ENCODE measurements around the gene RUNX3. TPM values are rescaled to one million over a fixed set of nuclear protein-coding genes. Genes with fewer than 3 reads are reported as not detected.

The RUNX3 gene
- total and polyA plus RNA-seq, 8 donors: 0.29 to 6.1 (median 2.6) TPM; not detected in 1

- no peak for DNase-seq
- 48 to 68% (median 59%) methylated on average over 16 of the region's 16 CpGs for WGBS, 5 donors
- no peak for TF ChIP-seq POLR2AphosphoS5 (IDR thresholded peaks at IDR 0.05)
- no peak for TF ChIP-seq CTCF (IDR thresholded peaks at IDR 0.05)
- no peak for TF ChIP-seq POLR2A (IDR thresholded peaks at IDR 0.05)
- TF ChIP-seq EP300 (IDR thresholded peaks at IDR 0.05): no peak
- H3K36me3 ChIP-seq: peaks cover 0 to 18% (median 4%) of the 10 kb centered on the region in 4 donors
- H3K27me3 ChIP-seq: peaks cover 0 to 68% (median 13%) of the 10 kb centered on the region in 3 donors
- no peak overlapping the region for H3K27ac ChIP-seq
- no peaks in the 10 kb centered on the region for H3K9me3 ChIP-seq
- peaks cover 0 to 3% (median under 1%) of the 10 kb centered on the region in 4 donors for H3K4me1 ChIP-seq
- no peak overlapping the region for H3K4me3 ChIP-seq
- intact Hi-C loops (cut with DNase I; ENCODE audit: low total_unique reads): no loop called here
Observed at GRCh38 chr1:24919791-24920532, 10.1 kb downstream of the RUNX3 start.

DNA sequence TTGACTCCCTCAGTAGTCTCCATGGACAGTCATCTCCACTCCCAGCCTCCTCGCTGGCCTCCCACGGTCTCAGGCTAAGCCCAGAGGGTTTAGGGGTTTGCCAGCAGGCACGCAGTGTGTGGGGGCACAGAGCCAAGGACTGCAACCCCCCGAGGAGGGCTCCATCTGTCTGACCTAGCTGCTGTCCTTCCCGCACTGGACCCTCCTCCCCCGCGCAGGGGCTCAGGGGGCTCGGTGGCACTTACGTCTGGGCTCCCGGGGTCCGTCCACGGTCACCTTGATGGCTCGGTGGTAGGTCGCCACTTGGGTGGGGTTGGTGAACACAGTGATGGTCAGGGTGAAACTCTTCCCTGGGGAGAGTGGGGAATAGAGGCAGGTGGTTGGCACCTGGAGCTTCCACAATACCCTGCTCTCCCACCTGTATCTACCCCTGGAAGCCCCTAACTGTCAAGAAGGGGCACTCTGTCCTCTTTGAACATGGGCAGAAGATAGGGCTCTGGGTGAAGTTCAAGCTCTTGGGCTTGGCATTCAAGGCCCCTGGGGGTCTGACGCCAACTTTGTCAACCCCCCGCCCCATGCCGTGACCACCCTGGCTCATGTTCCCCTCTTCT, 11.0 kb downstream of the RUNX3 start:
- Histone ChIP-seq H3K36me3 (peaks cover 0 to 18% (median 4%) of the 10 kb centered on the region in 4 donors), H3K4me3 (no peak overlapping the region), H3K27me3 (peaks cover 0 to 64% (median 10%) of the 10 kb centered on the region in 3 donors), H3K4me1 (peaks cover 0 to 9% (median 4%) of the 10 kb centered on the region in 4 donors), H3K9me3 (no peaks in the 10 kb centered on the region), H3K27ac (no peak overlapping the region)
- no peak for TF ChIP-seq POLR2AphosphoS5 (IDR thresholded peaks at IDR 0.05)
- TF ChIP-seq CTCF (IDR thresholded peaks at IDR 0.05): no peak
- no peak for TF ChIP-seq POLR2A (IDR thresholded peaks at IDR 0.05)
- TF ChIP-seq EP300 (IDR thresholded peaks at IDR 0.05): no peak
- intact Hi-C loops (cut with DNase I; ENCODE audit: low total_unique reads): no loop called here
- DNase-seq: no peak
- 82 to 92% (median 90%) methylated on average over 8 to 17 of the region's 17 CpGs for WGBS, 5 donors

GRCh38 chr1:24918370-24918769, 11.7 kb downstream of the RUNX3 start:
- intact Hi-C loops (cut with DNase I; ENCODE audit: low total_unique reads): no loop called here
- no peak overlapping the region for H3K27ac ChIP-seq
- TF ChIP-seq POLR2AphosphoS5 (IDR thresholded peaks at IDR 0.05) (no peak), CTCF (IDR thresholded peaks at IDR 0.05) (no peak), POLR2A (IDR thresholded peaks at IDR 0.05) (no peak), EP300 (IDR thresholded peaks at IDR 0.05) (no peak)
- H3K4me1 ChIP-seq: peaks cover 0 to 11% (median 5%) of the 10 kb centered on the region in 4 donors
- H3K9me3 ChIP-seq: no peaks in the 10 kb centered on the region
- peaks cover 0 to 23% (median 7%) of the 10 kb centered on the region in 4 donors for H3K36me3 ChIP-seq
- H3K4me3 ChIP-seq: no peak overlapping the region
- H3K27me3 ChIP-seq: peaks cover 0 to 58% (median 5%) of the 10 kb centered on the region in 3 donors
- WGBS, 5 donors: 86 to 100% (median 92%) methylated on average over 2 of the region's 2 CpGs
- DNase-seq: no peak

DNA sequence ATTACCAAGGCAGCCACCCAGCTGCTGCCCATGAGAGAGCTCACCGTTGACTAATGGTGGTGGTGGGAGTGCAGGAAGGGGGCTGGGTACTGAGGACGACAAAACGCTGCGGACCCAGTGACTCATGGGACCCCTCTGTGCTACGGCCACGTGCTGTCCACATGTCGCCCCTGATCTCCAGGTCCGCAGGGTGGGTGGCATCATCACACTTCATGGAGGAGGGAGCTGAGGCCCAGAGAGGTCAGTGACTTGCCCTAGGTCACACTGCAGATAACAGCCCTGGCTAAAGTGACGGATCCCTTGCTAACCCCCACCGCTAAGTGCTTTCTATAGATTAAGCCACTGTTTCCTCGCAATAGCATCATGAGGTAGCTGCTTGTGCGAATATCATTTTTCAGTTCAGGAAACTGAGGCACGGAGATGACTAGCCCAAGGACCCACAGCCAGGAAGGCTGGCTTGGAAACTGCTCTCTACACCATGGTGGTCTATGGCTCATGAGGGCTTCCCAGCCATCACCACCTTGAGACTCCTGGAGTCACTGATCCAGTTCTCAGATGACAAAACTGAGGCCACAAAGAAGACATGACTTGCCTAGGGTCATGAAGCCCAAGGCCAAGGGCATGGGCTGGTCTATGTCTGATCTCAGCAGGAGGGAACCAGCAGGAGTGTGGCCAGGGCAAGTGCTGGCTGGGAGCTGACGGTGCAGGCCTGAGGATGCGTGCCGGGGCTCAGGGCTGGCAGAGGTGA, 12.6 kb downstream of the RUNX3 start:
- Histone ChIP-seq H3K36me3 (peaks cover 0 to 23% (median 7%) of the 10 kb centered on the region in 4 donors), H3K4me3 (no peak overlapping the region), H3K27me3 (peaks cover 0 to 51% (median 0%) of the 10 kb centered on the region in 3 donors), H3K9me3 (no peaks in the 10 kb centered on the region), H3K4me1 (peaks cover 0 to 11% (median 5%) of the 10 kb centered on the region in 4 donors), H3K27ac (no peak overlapping the region)
- intact Hi-C loops (cut with DNase I; ENCODE audit: low total_unique reads): no loop called here
- WGBS, 5 donors: 90 to 95% (median 93%) methylated on average over 13 to 16 of the region's 16 CpGs
- TF ChIP-seq CTCF (IDR thresholded peaks at IDR 0.05): no peak
- TF ChIP-seq POLR2A (IDR thresholded peaks at IDR 0.05): no peak
- TF ChIP-seq POLR2AphosphoS5 (IDR thresholded peaks at IDR 0.05): no peak
- no peak for TF ChIP-seq EP300 (IDR thresholded peaks at IDR 0.05)
- DNase-seq: no peak
